Measurements from ENCODE around the gene RPS19. TPM values are rescaled to one million over a fixed set of nuclear protein-coding genes. Genes with fewer than 3 reads are reported as not detected.

Gene RPS19
- total RNA-seq, 1 experiment from 2014 or later = 1,830 TPM

DNA sequence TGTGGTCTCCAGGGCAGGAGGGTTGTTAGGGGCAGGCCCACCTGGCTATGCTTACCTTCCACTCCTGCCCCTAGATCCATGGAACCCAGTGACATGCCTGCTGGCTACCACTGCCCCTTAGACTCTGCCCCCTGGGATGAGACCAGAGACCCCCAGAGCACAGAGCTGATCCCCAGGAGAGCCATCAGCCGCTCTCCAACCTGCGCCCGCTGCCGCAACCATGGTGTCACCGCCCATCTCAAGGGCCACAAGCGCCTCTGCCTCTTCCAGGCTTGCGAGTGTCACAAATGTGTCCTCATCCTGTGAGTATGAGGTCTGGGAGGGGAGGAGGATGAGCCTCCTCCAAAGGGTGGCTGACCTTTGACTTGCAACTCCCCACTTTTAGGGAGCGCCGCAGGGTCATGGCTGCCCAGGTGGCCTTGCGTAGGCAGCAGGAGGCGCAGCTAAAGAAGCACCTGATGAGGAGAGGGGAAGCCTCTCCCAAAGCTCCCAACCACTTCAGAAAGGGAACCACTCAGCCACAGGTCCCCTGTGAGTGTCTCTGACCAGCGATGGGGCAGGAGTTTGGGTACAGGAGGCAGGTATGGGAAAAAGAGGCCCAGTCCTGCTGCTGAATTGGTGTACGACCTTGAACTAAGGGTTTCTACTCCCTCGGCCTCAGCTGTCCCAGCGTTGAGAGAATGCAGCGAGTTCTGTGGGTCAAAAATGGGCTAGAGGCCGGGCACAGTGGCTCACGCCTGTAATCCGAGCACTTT, 12.5 kb upstream of the RPS19 start:
- no peaks in the 10 kb centered on the region for H3K36me3 ChIP-seq (ENCODE audit: low read depth, low read length)
- ATAC-seq = no peak
- H3K27me3 ChIP-seq (ENCODE audit: low read length) = peaks cover 16% of the 10 kb centered on the region
- DNase-seq = no peak
- no peaks in the 10 kb centered on the region for H3K4me1 ChIP-seq (ENCODE audit: insufficient read depth, low read length)
- no peak overlapping the region for H3K27ac ChIP-seq (ENCODE audit: low read length)
- H2AFZ ChIP-seq (ENCODE audit: low read length) = no peak overlapping the region
- no peaks in the 10 kb centered on the region for H3K79me2 ChIP-seq (ENCODE audit: low read length)
- CTCF ChIA-PET = no interaction called here
- H3K9ac ChIP-seq (ENCODE audit: low read length) = no peak overlapping the region
- POLR2A ChIA-PET (ENCODE audit: unreplicated experiment) = no interaction called here
- no peak overlapping the region for H3K4me2 ChIP-seq (ENCODE audit: low read length)
- intact Hi-C loops (cut with micrococcal nuclease) = no loop called here
- no TSS peak for BruUV-seq (replicated peaks)
- TF ChIP-seq EZH2 (IDR thresholded peaks at IDR 0.05; ENCODE audit: low read length, unreplicated experiment) (no peak), EZH2phosphoT487 (IDR thresholded peaks at IDR 0.05; ENCODE audit: borderline replicate concordance, low read length) (no peak)
- TF ChIP-seq, protein P1, sequence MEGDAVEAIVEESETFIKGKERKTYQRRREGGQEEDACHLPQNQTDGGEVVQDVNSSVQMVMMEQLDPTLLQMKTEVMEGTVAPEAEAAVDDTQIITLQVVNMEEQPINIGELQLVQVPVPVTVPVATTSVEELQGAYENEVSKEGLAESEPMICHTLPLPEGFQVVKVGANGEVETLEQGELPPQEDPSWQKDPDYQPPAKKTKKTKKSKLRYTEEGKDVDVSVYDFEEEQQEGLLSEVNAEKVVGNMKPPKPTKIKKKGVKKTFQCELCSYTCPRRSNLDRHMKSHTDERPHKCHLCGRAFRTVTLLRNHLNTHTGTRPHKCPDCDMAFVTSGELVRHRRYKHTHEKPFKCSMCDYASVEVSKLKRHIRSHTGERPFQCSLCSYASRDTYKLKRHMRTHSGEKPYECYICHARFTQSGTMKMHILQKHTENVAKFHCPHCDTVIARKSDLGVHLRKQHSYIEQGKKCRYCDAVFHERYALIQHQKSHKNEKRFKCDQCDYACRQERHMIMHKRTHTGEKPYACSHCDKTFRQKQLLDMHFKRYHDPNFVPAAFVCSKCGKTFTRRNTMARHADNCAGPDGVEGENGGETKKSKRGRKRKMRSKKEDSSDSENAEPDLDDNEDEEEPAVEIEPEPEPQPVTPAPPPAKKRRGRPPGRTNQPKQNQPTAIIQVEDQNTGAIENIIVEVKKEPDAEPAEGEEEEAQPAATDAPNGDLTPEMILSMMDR (conservative IDR thresholded peaks at IDR 0.05; ENCODE audit: low read depth, low read length) = no peak
- no peaks in the 10 kb centered on the region for H3K9me2 ChIP-seq (replicated peaks; ENCODE audit: low read length)
- no peak overlapping the region for H3K4me3 ChIP-seq (ENCODE audit: low read length)
- H3K9me3 ChIP-seq (ENCODE audit: low read length) = no peaks in the 10 kb centered on the region
- no peaks in the 10 kb centered on the region for H4K20me1 ChIP-seq (ENCODE audit: low read length)
- no peaks in the 10 kb centered on the region for H3F3A ChIP-seq (ENCODE audit: low read length, unreplicated experiment)

DNA sequence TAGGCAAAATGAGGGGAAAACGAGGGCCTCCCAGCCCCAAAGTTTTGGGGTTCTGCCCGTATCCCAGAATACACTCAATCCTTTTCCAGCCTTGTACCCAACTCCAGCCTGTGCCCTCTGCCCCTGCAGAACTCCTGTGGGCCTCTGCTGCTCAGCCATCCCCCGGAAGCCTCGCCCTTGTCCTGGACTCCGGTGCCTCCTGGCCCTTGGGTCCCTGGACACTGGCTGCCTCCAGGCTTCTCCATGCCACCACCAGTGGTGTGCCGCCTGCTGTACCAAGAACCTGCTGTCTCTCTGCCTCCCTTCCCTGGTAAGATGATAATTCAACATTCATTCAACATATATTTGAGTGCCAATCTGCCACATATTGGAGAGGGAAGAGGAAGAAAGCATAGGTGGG, 11.4 kb upstream of the RPS19 start:
- Histone ChIP-seq H3K27ac (ENCODE audit: low read length) (no peak overlapping the region), H3K79me2 (ENCODE audit: low read length) (no peaks in the 10 kb centered on the region), H3K4me2 (ENCODE audit: low read length) (no peak overlapping the region), H3K9me3 (ENCODE audit: low read length) (no peaks in the 10 kb centered on the region), H3K27me3 (ENCODE audit: low read length) (peaks cover 27% of the 10 kb centered on the region), H3K4me3 (ENCODE audit: low read length) (no peak overlapping the region), H3F3A (ENCODE audit: low read length, unreplicated experiment) (no peaks in the 10 kb centered on the region), H3K9ac (ENCODE audit: low read length) (no peak overlapping the region), H3K36me3 (ENCODE audit: low read depth, low read length) (no peaks in the 10 kb centered on the region), H4K20me1 (ENCODE audit: low read length) (no peaks in the 10 kb centered on the region), H3K9me2 (replicated peaks; ENCODE audit: low read length) (no peaks in the 10 kb centered on the region), H3K4me1 (ENCODE audit: insufficient read depth, low read length) (no peaks in the 10 kb centered on the region), H2AFZ (ENCODE audit: low read length) (no peak overlapping the region)
- POLR2A ChIA-PET (ENCODE audit: unreplicated experiment) = no interaction called here
- intact Hi-C loops (cut with micrococcal nuclease) = no loop called here
- ATAC-seq = no peak
- CTCF ChIA-PET = interaction anchor here (0.6 kb wide), 1 partner anchor 22 kb away, joined by 4 read pairs; no protein-coding TSS in a partner anchor
- DNase-seq = no peak
- no TSS peak for BruUV-seq (replicated peaks)
- TF ChIP-seq EZH2phosphoT487 (IDR thresholded peaks at IDR 0.05; ENCODE audit: borderline replicate concordance, low read length) = no peak

DNA sequence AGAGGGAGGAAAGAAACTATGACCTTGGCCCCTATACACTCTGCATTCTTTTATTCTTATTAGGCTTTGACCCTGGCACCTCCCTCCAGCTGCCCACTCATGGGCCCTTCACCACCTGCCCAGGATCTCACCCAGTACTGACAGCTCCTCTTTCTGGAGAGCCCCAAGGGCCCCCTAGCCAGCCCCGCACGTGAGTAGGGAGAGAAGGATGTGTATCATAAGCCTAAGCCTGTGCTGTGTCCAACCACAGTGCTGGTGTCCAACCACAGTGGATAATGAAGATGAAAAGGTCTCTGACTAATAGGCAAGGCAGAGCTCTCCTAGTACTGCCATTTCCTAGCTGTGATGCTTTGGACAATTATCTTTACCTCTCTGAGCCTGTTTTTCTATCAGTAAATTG, 11.0 kb upstream of the RPS19 start:
- no TSS peak for BruUV-seq (replicated peaks)
- Histone ChIP-seq H3K9ac (ENCODE audit: low read length) (no peak overlapping the region), H3K4me1 (ENCODE audit: insufficient read depth, low read length) (no peaks in the 10 kb centered on the region), H3K4me3 (ENCODE audit: low read length) (no peak overlapping the region), H2AFZ (ENCODE audit: low read length) (no peak overlapping the region), H3K9me2 (replicated peaks; ENCODE audit: low read length) (no peaks in the 10 kb centered on the region), H3K9me3 (ENCODE audit: low read length) (no peaks in the 10 kb centered on the region), H3K36me3 (ENCODE audit: low read depth, low read length) (no peaks in the 10 kb centered on the region), H3K27me3 (ENCODE audit: low read length) (peaks cover 28% of the 10 kb centered on the region), H3K27ac (ENCODE audit: low read length) (no peak overlapping the region), H3F3A (ENCODE audit: low read length, unreplicated experiment) (no peaks in the 10 kb centered on the region), H3K4me2 (ENCODE audit: low read length) (no peak overlapping the region), H3K79me2 (ENCODE audit: low read length) (no peaks in the 10 kb centered on the region), H4K20me1 (ENCODE audit: low read length) (no peaks in the 10 kb centered on the region)
- TF ChIP-seq, protein P1 (conservative IDR thresholded peaks at IDR 0.05; ENCODE audit: low read depth, low read length) = no peak
- TF ChIP-seq EZH2phosphoT487 (IDR thresholded peaks at IDR 0.05; ENCODE audit: borderline replicate concordance, low read length) = no peak
- no peak for TF ChIP-seq EZH2 (IDR thresholded peaks at IDR 0.05; ENCODE audit: low read length, unreplicated experiment)
- CTCF ChIA-PET = no interaction called here
- POLR2A ChIA-PET (ENCODE audit: unreplicated experiment) = no interaction called here
- ATAC-seq = no peak
- intact Hi-C loops (cut with micrococcal nuclease) = no loop called here
- DNase-seq = no peak

Measured in PC-3 (cell line).